ENCODE measurements around the gene MCRIP2.

MCRIP2 gene

GRCh38 chr16:634996-635395, 6.6 kb upstream of the MCRIP2 start:
- Mint-ChIP-seq H3K4me3 (peak overlapping the region; percentile 75), H3K27ac (peak overlapping the region; percentile 25), H3K4me1 (peaks cover 49% of the 10 kb centered on the region), H3K36me3 (no peaks in the 10 kb centered on the region), H3K27me3 (no peaks in the 10 kb centered on the region), H3K9me3 (no peaks in the 10 kb centered on the region)
- ATAC-seq, result no peak

GRCh38 chr16:635573-636205, 5.9 kb upstream of the MCRIP2 start:
- peak; percentile 1 for ATAC-seq
- Mint-ChIP-seq H3K4me3 (peak overlapping the region; percentile 97), H3K27me3 (no peaks in the 10 kb centered on the region), H3K27ac (peak overlapping the region; percentile 92), H3K9me3 (no peaks in the 10 kb centered on the region), H3K36me3 (no peaks in the 10 kb centered on the region), H3K4me1 (peaks cover 55% of the 10 kb centered on the region)

GRCh38 chr16:636206-637080, 5.2 kb upstream of the MCRIP2 start, which contains the start of gene METTL26:
TSS of gene METTL26 (minus strand) at chr16:636305. CDS start at chr16:636290, 15 bp downstream.
- Mint-ChIP-seq H3K27me3 (no peaks in the 10 kb centered on the region), H3K27ac (peak within 1 kb of the TSS; percentile 92), H3K9me3 (no peaks in the 10 kb centered on the region), H3K36me3 (no peaks in the 10 kb centered on the region), H3K4me3 (peak within 1 kb of the TSS; percentile 97), H3K4me1 (peaks cover 55% of the 10 kb centered on the region)
- ATAC-seq, result peak; percentile 89

GRCh38 chr16:637081-638018, 4.3 kb upstream of the MCRIP2 start:
- Mint-ChIP-seq H3K27me3 (no peaks in the 10 kb centered on the region), H3K9me3 (no peaks in the 10 kb centered on the region), H3K4me1 (peaks cover 52% of the 10 kb centered on the region), H3K4me3 (peak overlapping the region; percentile 97), H3K27ac (peak overlapping the region; percentile 92), H3K36me3 (no peaks in the 10 kb centered on the region)
- peak; percentile 74 for ATAC-seq

GRCh38 chr16:638034-638543, 3.5 kb upstream of the MCRIP2 start:
- ATAC-seq, result no peak
- no peak overlapping the region for H3K4me3 Mint-ChIP-seq
- H3K27ac Mint-ChIP-seq, result no peak overlapping the region
- no peaks in the 10 kb centered on the region for H3K9me3 Mint-ChIP-seq
- H3K36me3 Mint-ChIP-seq, result no peaks in the 10 kb centered on the region
- no peaks in the 10 kb centered on the region for H3K27me3 Mint-ChIP-seq
- H3K4me1 Mint-ChIP-seq, result peaks cover 59% of the 10 kb centered on the region

- Mint-ChIP-seq H3K9me3 (no peaks in the 10 kb centered on the region), H3K36me3 (peaks cover under 1% of the 10 kb centered on the region), H3K27ac (peak overlapping the region; percentile 46), H3K27me3 (no peaks in the 10 kb centered on the region), H3K4me1 (peaks cover 66% of the 10 kb centered on the region), H3K4me3 (no peak overlapping the region)
- no peak for ATAC-seq
Measured at GRCh38 chr16:638836-639235, 2.8 kb upstream of the MCRIP2 start.

GRCh38 chr16:640614-641013, 1.0 kb upstream of the MCRIP2 start:
- Mint-ChIP-seq H3K27me3 (no peaks in the 10 kb centered on the region), H3K9me3 (no peaks in the 10 kb centered on the region), H3K36me3 (peaks cover 11% of the 10 kb centered on the region), H3K4me1 (peaks cover 72% of the 10 kb centered on the region), H3K4me3 (peak overlapping the region; percentile 72), H3K27ac (peak overlapping the region; percentile 66)
- ATAC-seq, result no peak

- Mint-ChIP-seq H3K27ac (peak overlapping the region; percentile 81), H3K4me1 (peaks cover 81% of the 10 kb centered on the region), H3K36me3 (peaks cover 11% of the 10 kb centered on the region), H3K4me3 (peak overlapping the region; percentile 82), H3K9me3 (no peaks in the 10 kb centered on the region), H3K27me3 (no peaks in the 10 kb centered on the region)
- ATAC-seq, result peak; percentile 74
Measured at GRCh38 chr16:642189-643049, 791 bp downstream of the MCRIP2 start.

GRCh38 chr16:643050-643368, 1.4 kb downstream of the MCRIP2 start:
- Mint-ChIP-seq H3K27ac (peak overlapping the region; percentile 81), H3K27me3 (no peaks in the 10 kb centered on the region), H3K9me3 (no peaks in the 10 kb centered on the region), H3K4me3 (peak overlapping the region; percentile 82), H3K36me3 (peaks cover 11% of the 10 kb centered on the region), H3K4me1 (peaks cover 81% of the 10 kb centered on the region)
- no peak for ATAC-seq

- no peaks in the 10 kb centered on the region for H3K9me3 Mint-ChIP-seq
- H3K4me1 Mint-ChIP-seq, result peaks cover 72% of the 10 kb centered on the region
- peak overlapping the region; percentile 63 for H3K4me3 Mint-ChIP-seq
- peaks cover 11% of the 10 kb centered on the region for H3K36me3 Mint-ChIP-seq
- ATAC-seq, result no peak
- no peaks in the 10 kb centered on the region for H3K27me3 Mint-ChIP-seq
- peak overlapping the region; percentile 81 for H3K27ac Mint-ChIP-seq
Measured at GRCh38 chr16:644556-644955, 2.9 kb downstream of the MCRIP2 start.

- H3K9me3 Mint-ChIP-seq, result no peaks in the 10 kb centered on the region
- H3K4me1 Mint-ChIP-seq, result peaks cover 67% of the 10 kb centered on the region
- H3K4me3 Mint-ChIP-seq, result no peak overlapping the region
- H3K27me3 Mint-ChIP-seq, result no peaks in the 10 kb centered on the region
- H3K27ac Mint-ChIP-seq, result no peak overlapping the region
- ATAC-seq, result no peak
- peaks cover 11% of the 10 kb centered on the region for H3K36me3 Mint-ChIP-seq
Measured at GRCh38 chr16:645852-646678, 4.4 kb downstream of the MCRIP2 start.

- Mint-ChIP-seq H3K4me1 (peaks cover 67% of the 10 kb centered on the region), H3K36me3 (peaks cover 11% of the 10 kb centered on the region), H3K27ac (peak overlapping the region; percentile 51), H3K9me3 (no peaks in the 10 kb centered on the region), H3K27me3 (no peaks in the 10 kb centered on the region), H3K4me3 (peak overlapping the region; percentile 52)
- ATAC-seq, result no peak
Measured at GRCh38 chr16:646679-647172, 5.1 kb downstream of the MCRIP2 start.

- no peak for ATAC-seq
- Mint-ChIP-seq H3K27ac (peak overlapping the region; percentile 51), H3K4me3 (peak overlapping the region; percentile 52), H3K36me3 (peaks cover 11% of the 10 kb centered on the region), H3K27me3 (no peaks in the 10 kb centered on the region), H3K9me3 (no peaks in the 10 kb centered on the region), H3K4me1 (peaks cover 67% of the 10 kb centered on the region)
Measured at GRCh38 chr16:647173-647902, 5.7 kb downstream of the MCRIP2 start.
